ENCODE data around the gene ACSS3.
"Not testable (repeated sequence)": the region's sequence is repeated elsewhere in the genome, so short reads cannot be mapped to it uniquely, and the experiment has no call there.

The ACSS3 gene

DNA sequence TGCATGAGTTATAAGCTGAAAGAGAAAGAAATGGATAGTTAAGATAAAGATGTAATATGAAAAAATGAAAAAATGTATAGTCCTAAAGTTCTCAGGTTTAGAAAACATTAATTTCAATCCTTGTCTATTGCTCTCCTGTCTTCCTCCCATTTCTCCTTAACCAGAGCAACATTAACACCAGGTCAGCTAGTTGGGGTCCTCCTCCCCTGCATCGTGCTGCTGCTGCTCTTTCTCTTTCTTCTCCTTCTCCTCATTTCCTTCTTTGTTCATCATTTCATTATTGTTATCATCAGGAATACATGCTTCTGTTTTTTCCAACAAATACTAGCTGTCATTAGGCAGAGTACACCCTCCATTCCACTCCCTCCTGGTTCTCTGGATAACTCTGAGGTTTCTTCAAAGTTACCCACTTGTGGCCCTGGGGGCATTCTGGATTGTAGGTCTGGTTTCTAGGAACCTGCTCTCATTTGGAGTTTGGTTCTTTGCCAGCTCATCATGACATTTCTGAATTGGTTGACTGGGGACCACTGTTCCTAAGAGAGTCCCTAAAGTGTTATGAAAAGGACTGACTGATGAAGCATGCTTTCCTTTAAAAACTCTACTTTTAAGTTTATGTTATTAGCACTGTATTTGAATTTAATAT is 17.0 kb downstream of the ACSS3 start:
- no peak for DNase-seq

DNA sequence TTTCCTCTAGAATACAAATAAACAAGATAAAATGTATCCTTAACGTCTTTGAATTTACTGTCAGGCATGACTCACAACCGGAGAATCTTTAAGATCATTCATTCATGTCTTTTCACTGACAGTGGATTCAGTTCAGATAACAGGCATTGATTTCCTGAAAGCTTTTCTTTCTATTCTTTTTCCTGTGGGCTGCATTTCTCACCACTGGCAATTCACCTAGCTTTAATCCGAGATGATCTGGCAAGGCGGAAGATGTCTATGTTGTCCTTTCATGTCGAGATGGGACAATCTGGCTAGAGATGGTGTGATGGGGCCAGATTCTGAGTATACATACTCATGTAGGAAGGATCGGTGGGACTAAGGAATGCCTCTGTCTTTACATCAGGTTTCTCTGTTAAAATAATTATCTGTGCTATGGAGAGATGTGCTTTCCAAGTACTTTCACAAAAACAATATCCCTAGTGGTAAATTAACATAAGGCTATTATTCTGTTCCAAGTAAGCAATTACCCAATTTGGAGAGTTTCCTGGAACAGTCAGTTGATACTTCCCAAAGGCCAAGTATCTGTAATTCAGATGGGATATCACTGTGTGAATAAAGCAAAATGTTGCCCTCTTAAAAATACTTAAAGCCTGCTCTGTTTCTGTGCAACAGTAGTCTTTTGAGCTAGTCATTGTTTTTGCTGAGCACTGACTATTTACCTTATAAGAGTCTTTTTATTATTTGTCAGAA is 17.8 kb downstream of the ACSS3 start:
- DNase-seq = no peak

DNA sequence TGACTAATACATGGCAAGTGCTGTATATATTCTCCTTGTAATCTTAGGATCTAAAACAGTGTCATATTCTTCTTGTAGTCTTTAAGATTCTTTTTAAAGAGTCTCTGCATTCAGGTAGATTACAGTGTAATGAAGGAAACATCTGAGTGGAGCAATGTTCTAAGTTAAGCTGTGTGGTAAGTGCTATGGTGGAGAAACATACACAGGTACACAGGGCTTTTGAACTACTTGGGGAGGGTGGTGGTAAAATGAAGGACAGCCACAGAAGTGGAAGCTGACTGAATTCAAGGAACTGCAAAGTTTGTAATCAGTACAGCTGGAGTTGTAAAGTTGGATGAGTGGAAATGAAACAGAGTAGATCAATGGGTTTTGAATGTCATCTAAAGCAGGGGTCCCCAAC is 27.8 kb downstream of the ACSS3 start:
- DNase-seq = no peak

DNA sequence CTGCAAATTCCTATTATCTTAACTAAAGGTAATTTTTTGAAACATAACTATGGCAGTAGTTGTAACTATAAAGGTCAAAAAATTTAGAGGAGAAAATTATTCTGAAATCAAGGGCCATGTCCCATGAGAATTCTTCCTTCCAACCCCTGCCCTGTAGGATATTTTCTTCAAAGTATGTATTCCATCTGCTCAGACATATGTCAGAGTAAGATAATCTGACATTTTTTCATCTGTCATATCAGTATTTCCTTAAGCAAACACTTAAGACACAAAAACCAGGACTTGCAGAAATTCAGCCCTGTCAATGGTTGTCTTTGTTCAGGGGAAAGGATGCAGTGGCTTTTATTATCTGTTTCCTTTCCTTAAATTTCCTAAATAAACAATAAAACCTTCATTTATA is 36.3 kb downstream of the ACSS3 start:
- DNase-seq = no peak

DNA sequence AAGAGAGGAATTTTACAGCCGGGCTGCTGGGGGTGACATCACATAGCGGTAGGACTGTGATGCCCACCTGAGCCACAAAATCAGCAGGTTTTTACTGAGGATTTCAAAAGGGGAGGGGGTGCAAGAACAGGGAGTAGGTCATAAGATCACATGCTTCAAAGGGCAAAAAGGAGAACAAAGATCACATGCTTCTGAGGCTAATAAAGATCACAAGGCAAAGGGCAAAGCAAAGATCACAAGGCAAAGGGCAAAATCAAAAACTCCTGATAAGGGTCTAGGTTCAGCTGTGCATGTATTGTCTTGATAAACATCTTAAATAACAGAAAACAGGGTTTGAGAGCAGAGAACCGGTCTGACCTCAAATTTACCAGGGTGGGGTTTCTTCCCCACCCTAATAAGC is 41.2 kb downstream of the ACSS3 start:
- not testable (repeated sequence) for DNase-seq

DNA sequence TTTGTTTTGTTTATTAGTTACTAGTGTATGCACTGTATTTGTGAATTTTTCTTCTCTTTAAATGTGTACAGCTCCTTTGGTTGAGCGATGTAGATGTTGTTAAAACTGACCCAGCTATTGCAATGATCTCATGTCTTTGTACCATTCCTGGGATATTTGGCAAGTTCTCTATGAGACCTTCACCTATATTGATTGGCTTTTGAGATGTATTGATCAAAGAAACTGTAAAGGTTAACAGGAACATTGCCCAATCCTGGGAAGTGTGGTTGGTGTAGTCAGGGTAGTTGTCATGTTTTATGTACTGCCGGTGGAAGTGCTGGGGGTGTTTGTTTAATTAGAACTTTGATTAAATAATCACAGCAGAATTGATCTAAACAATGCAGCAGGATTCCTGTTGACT is 43.1 kb downstream of the ACSS3 start:
- no peak for DNase-seq

DNA sequence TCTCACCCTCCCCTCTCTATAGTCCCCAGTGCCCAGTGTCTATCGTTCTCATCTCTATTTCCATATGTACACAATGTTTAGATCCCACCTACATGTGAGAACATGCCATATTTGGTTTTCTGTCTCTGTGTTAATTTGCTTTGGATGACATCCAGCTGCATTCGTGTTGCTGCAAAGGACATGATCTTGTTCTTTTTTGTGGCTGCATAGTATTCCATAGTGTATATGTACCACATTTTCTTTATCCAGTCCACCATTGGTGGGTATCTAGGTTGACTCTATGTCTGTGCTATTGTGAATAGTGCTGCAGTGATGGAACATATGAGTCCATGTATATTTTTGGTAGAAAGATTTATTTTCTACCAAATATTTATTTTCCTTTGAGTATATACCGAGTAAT is 45.7 kb downstream of the ACSS3 start:
- no peak for DNase-seq

DNA sequence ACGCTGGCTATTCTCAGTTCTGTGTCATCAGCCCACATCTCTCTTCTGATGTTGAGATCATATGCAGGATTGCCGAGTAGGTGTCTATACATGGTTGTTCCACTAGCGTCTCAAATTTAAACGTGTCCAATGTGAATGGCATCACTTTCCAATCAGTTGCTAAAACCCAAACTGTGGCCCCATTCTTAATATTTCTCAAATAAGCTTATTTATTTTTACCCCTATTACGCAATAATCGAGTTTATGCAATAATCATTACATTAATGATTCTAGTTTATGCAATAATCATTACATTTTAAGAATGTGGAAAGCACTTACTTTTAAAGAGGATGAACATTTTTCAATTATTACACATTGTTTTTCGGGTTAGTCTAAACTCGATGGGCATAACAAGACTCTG is 47.8 kb downstream of the ACSS3 start:
- DNase-seq = no peak

DNA sequence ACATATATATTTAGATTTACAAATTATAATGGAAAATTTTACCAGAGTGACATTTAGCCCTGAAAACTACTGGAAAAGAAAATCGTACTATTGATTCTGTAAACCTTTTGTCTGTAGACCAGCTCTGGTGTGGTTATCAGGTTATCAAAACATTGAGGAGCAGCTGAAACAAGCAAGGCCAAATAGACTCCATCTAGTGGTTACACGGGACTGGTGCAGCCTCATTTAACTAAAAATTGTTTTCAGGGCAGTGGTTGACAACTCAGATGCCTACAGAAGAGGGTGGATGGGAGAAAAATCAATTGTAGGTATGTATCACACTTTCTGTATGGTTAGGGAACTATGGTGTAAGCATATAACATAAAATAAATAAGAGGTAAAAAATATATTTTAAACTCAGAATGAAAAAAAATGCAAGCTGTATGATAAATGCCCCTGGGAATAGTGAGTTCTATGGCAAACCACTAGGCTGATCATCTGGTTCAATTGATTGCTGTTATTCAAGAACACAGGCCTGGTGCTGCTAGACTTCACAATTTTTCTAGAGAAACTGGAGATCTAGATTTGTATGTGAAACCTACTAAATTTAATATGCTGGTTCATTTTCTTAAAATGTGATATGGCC is 51.2 kb downstream of the ACSS3 start:
- DNase-seq = peak; percentile 60

DNA sequence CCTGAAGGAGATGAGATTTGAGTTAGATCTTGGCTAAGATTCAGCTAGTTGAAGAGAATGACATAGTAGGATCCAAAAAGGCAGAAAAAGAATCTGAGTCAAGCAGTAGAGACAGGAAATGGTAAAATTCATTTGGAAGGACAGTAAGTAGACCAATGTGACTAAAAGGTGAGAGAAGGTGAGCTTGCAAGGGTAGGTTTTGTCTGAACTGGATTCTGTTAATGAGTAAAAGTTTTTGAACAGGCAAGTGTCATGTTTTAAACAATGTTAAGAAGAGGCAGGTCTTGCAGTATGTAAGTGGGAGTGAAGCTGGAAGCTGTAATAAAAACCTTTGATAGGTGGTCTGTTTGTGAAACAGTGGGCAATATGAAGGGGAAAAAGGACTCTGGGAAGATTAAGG is 58.6 kb downstream of the ACSS3 start:
- DNase-seq = no peak

DNA sequence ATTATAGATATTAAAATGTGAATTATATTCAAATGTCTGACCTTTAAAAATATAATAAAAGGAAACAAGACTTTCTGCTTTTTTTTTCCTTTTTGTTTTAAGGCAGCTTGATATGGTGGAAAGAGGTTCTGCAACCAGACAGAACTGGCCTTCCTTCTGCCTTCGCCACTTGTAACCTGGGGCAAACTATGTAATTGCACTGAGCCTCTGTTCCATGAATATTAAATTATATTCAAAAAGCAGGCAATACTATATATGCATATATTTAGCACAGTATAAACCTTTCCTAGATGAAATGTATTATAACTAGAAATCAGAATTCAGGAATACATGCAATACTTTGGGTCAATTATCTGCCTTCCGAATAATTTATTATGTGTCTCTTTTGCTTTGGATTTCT is 59.9 kb downstream of the ACSS3 start:
- no peak for DNase-seq

DNA sequence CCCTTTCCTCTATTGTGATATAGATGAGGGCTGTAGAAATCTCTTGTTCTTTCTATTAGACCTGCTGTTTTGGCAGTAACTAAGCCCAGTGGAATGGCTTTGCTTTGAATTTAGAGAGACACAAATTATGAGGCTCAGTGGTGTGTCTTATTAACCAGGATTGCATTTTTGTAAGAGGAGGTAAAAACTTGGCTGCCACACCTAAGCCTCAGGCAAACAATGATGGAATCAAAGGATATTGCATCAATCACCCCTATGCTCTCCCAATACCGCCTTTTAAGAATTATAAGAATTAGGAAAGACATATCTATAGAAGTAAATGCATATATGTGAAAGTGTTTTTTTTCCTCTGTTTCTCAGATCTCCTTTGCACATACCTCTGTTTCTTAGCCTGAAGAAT is 63.3 kb downstream of the ACSS3 start:
- DNase-seq = no peak

DNA sequence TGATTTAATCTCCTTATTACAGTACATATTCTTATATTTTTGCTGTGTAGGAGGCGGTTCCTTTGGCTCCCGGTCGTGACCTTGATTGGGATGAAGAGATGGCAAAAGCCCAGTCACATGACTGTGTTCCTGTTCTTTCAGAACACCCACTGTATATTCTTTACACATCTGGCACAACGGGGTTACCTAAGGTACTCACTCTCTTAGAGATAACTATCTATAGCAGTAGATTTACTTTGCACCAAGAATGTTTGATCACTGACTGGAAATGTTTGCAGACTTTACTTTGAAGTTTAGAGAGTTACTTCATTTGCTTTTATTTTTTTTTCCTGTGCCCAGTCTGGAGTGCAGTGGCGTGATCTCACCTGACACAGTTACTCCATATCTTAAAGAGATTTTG is 65.2 kb downstream of the ACSS3 start:
- no peak for DNase-seq

DNA sequence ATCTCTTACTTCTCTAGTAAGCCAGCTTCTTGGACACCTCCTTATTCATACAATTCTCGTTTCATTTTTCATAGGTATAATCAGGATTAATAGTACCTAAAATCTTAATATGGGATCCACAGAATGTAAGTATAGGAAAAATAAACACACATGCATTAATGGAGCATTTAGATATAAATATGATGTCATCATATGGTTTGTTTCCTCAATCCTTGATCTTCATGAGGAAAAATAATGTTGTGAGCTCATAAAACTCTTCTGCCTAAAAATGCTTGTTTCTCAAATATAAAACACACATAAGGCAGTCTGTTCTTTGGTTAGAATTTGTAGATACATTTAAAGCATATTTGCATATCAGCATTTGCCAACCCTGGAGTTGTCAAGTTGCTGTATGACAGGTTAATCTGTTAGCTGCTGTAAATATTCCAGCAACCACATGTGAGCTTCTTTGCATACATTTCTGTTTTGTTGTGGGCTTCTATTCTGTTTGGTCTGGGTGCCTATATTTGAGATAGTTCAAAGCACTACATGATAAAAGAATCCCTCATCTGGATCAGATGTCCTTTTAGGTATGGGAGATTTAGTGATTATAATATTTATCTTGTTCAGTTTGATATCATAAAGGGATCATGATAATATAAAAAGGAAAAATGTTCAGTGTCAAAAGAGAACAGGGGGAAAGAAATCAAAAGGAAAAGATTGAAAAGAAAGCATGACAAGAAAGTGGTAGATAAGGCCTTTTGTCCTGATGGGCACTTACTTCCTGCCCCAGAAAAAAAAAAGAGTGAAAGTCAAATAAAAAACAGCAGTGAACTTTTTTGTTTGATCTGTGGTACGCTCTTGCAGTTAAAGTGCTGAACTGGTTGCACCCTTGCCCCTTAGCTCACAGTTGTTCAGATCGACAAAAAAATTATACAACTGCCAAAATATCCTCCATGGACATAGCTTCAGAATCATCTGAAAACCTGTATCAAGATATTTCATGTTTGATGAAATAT is 68.6 kb downstream of the ACSS3 start:
- no peak for DNase-seq

DNA sequence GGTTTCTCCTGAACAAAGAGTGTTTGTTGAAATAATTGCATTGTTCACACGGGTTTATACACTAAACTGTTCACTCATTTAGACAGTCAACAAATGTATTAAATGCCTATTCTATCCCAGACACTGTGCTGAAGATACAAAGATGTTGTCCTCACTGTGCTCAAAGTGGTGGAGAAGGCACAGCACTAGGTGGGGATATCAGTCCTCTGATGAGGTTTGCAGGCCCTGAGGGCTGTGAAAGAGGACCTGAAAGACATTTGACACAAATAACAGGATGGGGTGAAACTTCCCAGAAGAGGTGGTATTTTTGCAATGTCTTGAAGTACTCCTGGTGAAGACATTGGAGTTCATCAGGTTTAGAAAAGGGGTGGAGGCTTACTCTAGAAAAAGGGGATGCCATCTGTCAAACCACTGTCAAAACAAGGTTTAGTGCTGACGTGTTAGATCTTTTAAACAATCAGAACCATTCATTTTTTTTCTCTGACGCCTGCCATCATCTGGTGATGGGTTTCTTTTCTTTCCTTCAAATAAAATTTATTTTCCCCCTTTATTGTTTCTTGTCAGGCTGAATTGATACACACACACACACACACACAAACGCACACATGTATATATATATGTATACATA is 69.5 kb downstream of the ACSS3 start:
- DNase-seq = peak; percentile 26

DNA sequence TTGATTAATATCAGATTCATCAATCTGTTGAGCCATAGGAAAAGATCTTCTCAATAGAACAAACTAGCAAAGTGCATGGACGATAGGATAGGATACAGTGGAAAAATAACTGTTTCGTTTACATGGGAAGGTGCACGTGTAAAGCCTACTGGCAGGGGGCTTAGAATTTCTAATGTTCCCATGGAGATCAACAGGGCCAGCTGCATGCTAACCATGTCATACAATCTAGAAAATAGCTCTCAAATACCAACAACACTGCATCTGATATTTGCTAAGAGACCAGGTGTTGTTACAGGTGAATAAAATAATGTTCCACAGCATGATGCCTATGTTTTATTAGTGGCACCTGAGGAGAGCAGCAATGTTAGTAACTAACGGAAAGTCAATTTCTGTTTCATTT is 72.5 kb downstream of the ACSS3 start:
- peak; percentile 91 for DNase-seq

DNA sequence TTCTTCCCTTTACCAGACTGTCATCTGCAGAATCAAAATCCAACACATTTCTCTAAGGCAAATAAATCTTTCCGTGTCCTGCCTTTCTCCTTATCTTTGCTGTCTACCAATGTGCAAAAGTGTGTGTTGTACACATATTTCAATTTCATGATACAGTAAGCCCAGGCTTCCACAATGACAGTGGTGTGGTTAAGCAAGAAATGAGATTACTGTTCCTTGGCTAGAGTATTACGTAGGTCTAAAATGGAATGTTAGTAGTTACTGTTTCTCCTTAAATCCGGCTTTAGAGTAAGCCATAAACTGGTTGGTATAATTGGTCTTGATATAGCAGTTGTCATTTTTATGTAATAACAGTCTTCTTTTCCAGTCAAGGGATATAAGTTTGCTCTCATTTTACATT is 82.0 kb downstream of the ACSS3 start:
- DNase-seq = no peak

DNA sequence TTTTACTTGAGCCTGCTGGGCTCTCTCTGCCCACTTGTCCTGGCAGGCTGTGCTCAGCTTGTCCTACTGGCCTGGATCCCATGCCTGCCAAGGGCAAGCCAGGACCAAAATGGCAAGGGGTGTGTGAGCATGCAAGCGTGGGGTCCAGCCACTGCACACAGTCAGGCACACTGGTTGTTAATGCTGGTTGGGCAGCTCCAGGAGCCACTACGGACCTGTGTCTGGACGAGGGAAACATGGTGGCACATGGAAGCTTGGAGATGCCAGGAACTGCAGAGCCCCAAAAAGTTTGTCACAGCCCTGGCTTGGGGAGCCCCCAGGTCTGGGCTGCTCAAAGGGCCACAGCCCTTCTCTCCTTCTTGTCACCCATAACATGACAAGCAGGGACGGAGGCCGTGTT is 83.8 kb downstream of the ACSS3 start:
- DNase-seq = no peak

DNA sequence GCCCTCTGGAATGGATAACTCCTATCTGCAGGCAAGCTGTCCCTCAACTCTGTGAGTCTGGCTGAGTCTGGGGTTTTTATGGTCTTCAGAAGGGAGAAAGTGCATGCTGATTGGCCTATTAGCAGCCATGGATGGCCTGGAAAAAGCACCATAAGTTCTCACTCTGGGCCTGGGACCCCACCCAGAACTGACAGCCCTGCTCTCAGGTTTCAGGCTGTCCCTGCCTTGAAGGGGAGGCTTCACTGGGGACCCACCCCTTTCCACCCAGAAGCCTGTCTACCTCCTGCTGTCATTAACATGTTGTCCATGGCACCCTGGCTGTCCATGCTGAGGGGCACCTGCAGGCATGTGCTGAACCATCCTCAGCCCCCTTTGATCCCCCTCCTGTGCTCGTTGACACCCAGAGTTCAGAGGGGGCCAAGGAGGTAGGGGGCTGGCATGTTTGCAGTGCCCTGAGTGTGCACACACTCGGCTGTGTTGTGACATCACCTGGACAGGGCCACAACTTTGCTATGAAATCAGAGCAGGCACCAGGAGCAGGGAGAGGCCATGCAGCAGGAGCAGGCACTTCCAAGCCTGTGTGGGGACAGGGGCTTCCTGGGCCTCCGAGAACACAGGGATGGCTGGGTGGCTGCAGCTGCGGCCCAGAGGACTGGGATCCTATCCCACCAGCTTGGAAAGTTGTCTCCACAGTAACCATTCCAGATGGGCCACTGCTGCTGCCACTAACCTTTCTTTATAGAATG is 84.7 kb downstream of the ACSS3 start:
- DNase-seq = no peak

DNA sequence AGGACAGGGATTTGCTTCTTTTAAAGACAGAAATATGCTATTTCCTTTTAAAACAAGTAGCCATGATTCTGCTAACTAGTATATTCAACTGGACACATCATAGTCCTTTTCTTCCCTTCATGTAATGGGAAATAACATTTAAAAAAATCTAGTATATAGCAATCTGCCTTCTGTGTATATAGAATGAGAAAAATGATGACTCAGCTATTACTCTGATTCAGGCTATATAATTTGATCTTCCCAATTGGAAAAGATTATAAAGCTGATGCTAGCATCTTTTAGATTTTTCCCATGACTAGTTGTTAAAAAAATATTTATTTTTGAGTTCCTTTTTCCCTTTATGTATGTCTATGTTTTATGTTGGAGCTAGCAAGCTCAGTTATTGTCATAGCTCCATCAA is 86.9 kb downstream of the ACSS3 start:
- DNase-seq = no peak

DNA sequence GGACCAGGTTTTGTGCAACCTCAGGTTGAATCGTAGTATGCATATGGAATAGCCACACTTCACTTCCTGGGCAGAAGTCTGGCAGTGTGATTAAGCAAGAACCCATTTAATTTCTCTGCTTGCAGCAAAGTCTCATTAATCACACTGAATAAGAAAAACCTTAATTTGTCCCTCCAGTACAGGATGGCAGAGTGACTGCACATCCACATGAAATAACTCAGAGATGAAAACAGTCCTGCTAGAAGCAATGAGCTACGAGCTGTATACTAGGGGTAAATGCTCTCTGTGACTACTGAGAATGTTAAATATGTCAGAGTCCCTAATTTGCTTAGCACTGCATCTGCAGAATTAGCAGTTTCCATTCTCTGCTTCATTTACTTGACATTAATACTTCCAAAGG is 88.9 kb downstream of the ACSS3 start:
- DNase-seq = no peak

DNA sequence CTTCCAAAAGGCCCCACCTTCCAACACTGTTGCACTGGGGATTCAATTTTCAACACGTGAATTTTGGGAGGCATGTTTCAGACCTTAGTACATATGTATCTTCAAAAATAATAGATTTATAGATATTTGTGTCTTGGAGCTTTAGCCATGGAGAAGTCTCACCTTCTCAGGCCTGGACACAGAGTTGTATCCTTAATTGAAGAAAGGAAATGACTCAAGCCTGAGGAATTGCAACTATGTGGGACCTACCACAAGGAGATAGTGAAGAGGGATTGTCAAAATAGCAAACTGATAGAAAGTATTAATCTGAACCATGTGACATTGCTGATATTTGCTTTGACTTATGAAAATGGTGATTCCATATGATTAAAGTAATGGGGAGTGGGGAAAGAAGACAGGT is 89.8 kb downstream of the ACSS3 start:
- DNase-seq = no peak
